ENCODE results near the gene ADAMTSL3.

ADAMTSL3 gene

GRCh38 chr15:83977992-83978391 is 324.1 kb downstream of the ADAMTSL3 start:
- Histone ChIP-seq H3K4me3 (ENCODE audit: low read length in 2 of 2) (no peak overlapping the region), H3K4me1 (ENCODE audit: control insufficient read depth in 2 of 2, insufficient read depth in 2 of 2, low read length in 2 of 2) (no peaks in the 10 kb centered on the region), H3K27ac (ENCODE audit: low read depth in 2 of 2, low read length in 2 of 2) (no peak overlapping the region), H3K9me3 (ENCODE audit: control insufficient read depth in 2 of 2, low read length in 2 of 2) (no peaks in the 10 kb centered on the region), H3K36me3 (ENCODE audit: control insufficient read depth in 2 of 2, insufficient read depth in 2 of 2, low read length in 2 of 2) (no peaks in the 10 kb centered on the region), H3K9ac (ENCODE audit: low read depth in 1 of 2, low read length in 2 of 2) (no peak overlapping the region), H3K27me3 (ENCODE audit: control insufficient read depth in 2 of 2, insufficient read depth in 2 of 2, low read length in 2 of 2) (no peaks in the 10 kb centered on the region)

- H3K4me3 ChIP-seq (ENCODE audit: low read length in 2 of 2): no peak overlapping the region
- no peak overlapping the region for H3K27ac ChIP-seq (ENCODE audit: low read depth in 2 of 2, low read length in 2 of 2)
- H3K27me3 ChIP-seq (ENCODE audit: control insufficient read depth in 2 of 2, insufficient read depth in 2 of 2, low read length in 2 of 2): no peaks in the 10 kb centered on the region
- no peak overlapping the region for H3K9ac ChIP-seq (ENCODE audit: low read depth in 1 of 2, low read length in 2 of 2)
- H3K36me3 ChIP-seq (ENCODE audit: control insufficient read depth in 2 of 2, insufficient read depth in 2 of 2, low read length in 2 of 2): no peaks in the 10 kb centered on the region
- no peaks in the 10 kb centered on the region for H3K4me1 ChIP-seq (ENCODE audit: control insufficient read depth in 2 of 2, insufficient read depth in 2 of 2, low read length in 2 of 2)
- no peaks in the 10 kb centered on the region for H3K9me3 ChIP-seq (ENCODE audit: control insufficient read depth in 2 of 2, low read length in 2 of 2)
Measured at GRCh38 chr15:83978588-83978987, 324.7 kb downstream of the ADAMTSL3 start.

- H3K36me3 ChIP-seq (ENCODE audit: control insufficient read depth in 2 of 2, insufficient read depth in 2 of 2, low read length in 2 of 2): no peaks in the 10 kb centered on the region
- no peaks in the 10 kb centered on the region for H3K4me1 ChIP-seq (ENCODE audit: control insufficient read depth in 2 of 2, insufficient read depth in 2 of 2, low read length in 2 of 2)
- no peaks in the 10 kb centered on the region for H3K9me3 ChIP-seq (ENCODE audit: control insufficient read depth in 2 of 2, low read length in 2 of 2)
- no peak overlapping the region for H3K4me3 ChIP-seq (ENCODE audit: low read length in 2 of 2)
- H3K27me3 ChIP-seq (ENCODE audit: control insufficient read depth in 2 of 2, insufficient read depth in 2 of 2, low read length in 2 of 2): no peaks in the 10 kb centered on the region
- no peak overlapping the region for H3K27ac ChIP-seq (ENCODE audit: low read depth in 2 of 2, low read length in 2 of 2)
- no peak overlapping the region for H3K9ac ChIP-seq (ENCODE audit: low read depth in 1 of 2, low read length in 2 of 2)
Measured at GRCh38 chr15:83980637-83981036, 326.7 kb downstream of the ADAMTSL3 start.

- Histone ChIP-seq H3K4me1 (ENCODE audit: control insufficient read depth in 2 of 2, insufficient read depth in 2 of 2, low read length in 2 of 2) (no peaks in the 10 kb centered on the region), H3K27me3 (ENCODE audit: control insufficient read depth in 2 of 2, insufficient read depth in 2 of 2, low read length in 2 of 2) (no peaks in the 10 kb centered on the region), H3K9me3 (ENCODE audit: control insufficient read depth in 2 of 2, low read length in 2 of 2) (no peaks in the 10 kb centered on the region), H3K4me3 (ENCODE audit: low read length in 2 of 2) (no peak overlapping the region), H3K36me3 (ENCODE audit: control insufficient read depth in 2 of 2, insufficient read depth in 2 of 2, low read length in 2 of 2) (no peaks in the 10 kb centered on the region), H3K27ac (ENCODE audit: low read depth in 2 of 2, low read length in 2 of 2) (no peak overlapping the region), H3K9ac (ENCODE audit: low read depth in 1 of 2, low read length in 2 of 2) (no peak overlapping the region)
Measured at GRCh38 chr15:83982748-83983147, 328.8 kb downstream of the ADAMTSL3 start.

GRCh38 chr15:83983634-83984458 is 329.9 kb downstream of the ADAMTSL3 start:
- no peaks in the 10 kb centered on the region for H3K4me1 ChIP-seq (ENCODE audit: control insufficient read depth in 2 of 2, insufficient read depth in 2 of 2, low read length in 2 of 2)
- no peak overlapping the region for H3K27ac ChIP-seq (ENCODE audit: low read depth in 2 of 2, low read length in 2 of 2)
- H3K9ac ChIP-seq (ENCODE audit: low read depth in 1 of 2, low read length in 2 of 2): no peak overlapping the region
- H3K4me3 ChIP-seq (ENCODE audit: low read length in 2 of 2): no peak overlapping the region
- no peaks in the 10 kb centered on the region for H3K9me3 ChIP-seq (ENCODE audit: control insufficient read depth in 2 of 2, low read length in 2 of 2)
- no peaks in the 10 kb centered on the region for H3K36me3 ChIP-seq (ENCODE audit: control insufficient read depth in 2 of 2, insufficient read depth in 2 of 2, low read length in 2 of 2)
- H3K27me3 ChIP-seq (ENCODE audit: control insufficient read depth in 2 of 2, insufficient read depth in 2 of 2, low read length in 2 of 2): no peaks in the 10 kb centered on the region

GRCh38 chr15:83984601-83985000 is 330.7 kb downstream of the ADAMTSL3 start:
- H3K4me3 ChIP-seq (ENCODE audit: low read length in 2 of 2): no peak overlapping the region
- H3K4me1 ChIP-seq (ENCODE audit: control insufficient read depth in 2 of 2, insufficient read depth in 2 of 2, low read length in 2 of 2): no peaks in the 10 kb centered on the region
- no peaks in the 10 kb centered on the region for H3K36me3 ChIP-seq (ENCODE audit: control insufficient read depth in 2 of 2, insufficient read depth in 2 of 2, low read length in 2 of 2)
- H3K27me3 ChIP-seq (ENCODE audit: control insufficient read depth in 2 of 2, insufficient read depth in 2 of 2, low read length in 2 of 2): no peaks in the 10 kb centered on the region
- H3K9ac ChIP-seq (ENCODE audit: low read depth in 1 of 2, low read length in 2 of 2): no peak overlapping the region
- H3K9me3 ChIP-seq (ENCODE audit: control insufficient read depth in 2 of 2, low read length in 2 of 2): no peaks in the 10 kb centered on the region
- no peak overlapping the region for H3K27ac ChIP-seq (ENCODE audit: low read depth in 2 of 2, low read length in 2 of 2)

- no peaks in the 10 kb centered on the region for H3K27me3 ChIP-seq (ENCODE audit: control insufficient read depth in 2 of 2, insufficient read depth in 2 of 2, low read length in 2 of 2)
Measured at GRCh38 chr15:83991163-83991562, 337.2 kb downstream of the ADAMTSL3 start.

GRCh38 chr15:83992324-83993031 is 338.6 kb downstream of the ADAMTSL3 start:
- Histone ChIP-seq H3K4me3 (ENCODE audit: low read length in 2 of 2) (no peak overlapping the region), H3K4me1 (ENCODE audit: control insufficient read depth in 2 of 2, insufficient read depth in 2 of 2, low read length in 2 of 2) (no peaks in the 10 kb centered on the region), H3K27me3 (ENCODE audit: control insufficient read depth in 2 of 2, insufficient read depth in 2 of 2, low read length in 2 of 2) (no peaks in the 10 kb centered on the region), H3K9me3 (ENCODE audit: control insufficient read depth in 2 of 2, low read length in 2 of 2) (no peaks in the 10 kb centered on the region), H3K27ac (ENCODE audit: low read depth in 2 of 2, low read length in 2 of 2) (peak overlapping the region in 1 of 2 donors; percentile 5), H3K36me3 (ENCODE audit: control insufficient read depth in 2 of 2, insufficient read depth in 2 of 2, low read length in 2 of 2) (no peaks in the 10 kb centered on the region), H3K9ac (ENCODE audit: low read depth in 1 of 2, low read length in 2 of 2) (no peak overlapping the region)

More at GRCh38 chr15:83991163-83991562, 337.2 kb downstream of the ADAMTSL3 start:
- Histone ChIP-seq H3K4me1 (ENCODE audit: control insufficient read depth in 2 of 2, insufficient read depth in 2 of 2, low read length in 2 of 2) (no peaks in the 10 kb centered on the region), H3K9ac (ENCODE audit: low read depth in 1 of 2, low read length in 2 of 2) (no peak overlapping the region), H3K27ac (ENCODE audit: low read depth in 2 of 2, low read length in 2 of 2) (no peak overlapping the region), H3K4me3 (ENCODE audit: low read length in 2 of 2) (no peak overlapping the region), H3K9me3 (ENCODE audit: control insufficient read depth in 2 of 2, low read length in 2 of 2) (no peaks in the 10 kb centered on the region), H3K36me3 (ENCODE audit: control insufficient read depth in 2 of 2, insufficient read depth in 2 of 2, low read length in 2 of 2) (no peaks in the 10 kb centered on the region)

- Histone ChIP-seq H3K36me3 (ENCODE audit: control insufficient read depth in 2 of 2, insufficient read depth in 2 of 2, low read length in 2 of 2) (no peaks in the 10 kb centered on the region), H3K4me3 (ENCODE audit: low read length in 2 of 2) (no peak overlapping the region), H3K9ac (ENCODE audit: low read depth in 1 of 2, low read length in 2 of 2) (no peak overlapping the region), H3K27ac (ENCODE audit: low read depth in 2 of 2, low read length in 2 of 2) (no peak overlapping the region), H3K27me3 (ENCODE audit: control insufficient read depth in 2 of 2, insufficient read depth in 2 of 2, low read length in 2 of 2) (no peaks in the 10 kb centered on the region), H3K9me3 (ENCODE audit: control insufficient read depth in 2 of 2, low read length in 2 of 2) (no peaks in the 10 kb centered on the region), H3K4me1 (ENCODE audit: control insufficient read depth in 2 of 2, insufficient read depth in 2 of 2, low read length in 2 of 2) (no peaks in the 10 kb centered on the region)
Measured at GRCh38 chr15:83993591-83993990, 339.7 kb downstream of the ADAMTSL3 start.

GRCh38 chr15:83998486-83998885 is 344.6 kb downstream of the ADAMTSL3 start:
- no peak overlapping the region for H3K9ac ChIP-seq (ENCODE audit: low read depth in 1 of 2, low read length in 2 of 2)
- no peaks in the 10 kb centered on the region for H3K4me1 ChIP-seq (ENCODE audit: control insufficient read depth in 2 of 2, insufficient read depth in 2 of 2, low read length in 2 of 2)
- no peaks in the 10 kb centered on the region for H3K27me3 ChIP-seq (ENCODE audit: control insufficient read depth in 2 of 2, insufficient read depth in 2 of 2, low read length in 2 of 2)
- no peaks in the 10 kb centered on the region for H3K9me3 ChIP-seq (ENCODE audit: control insufficient read depth in 2 of 2, low read length in 2 of 2)
- H3K4me3 ChIP-seq (ENCODE audit: low read length in 2 of 2): no peak overlapping the region
- no peak overlapping the region for H3K27ac ChIP-seq (ENCODE audit: low read depth in 2 of 2, low read length in 2 of 2)
- no peaks in the 10 kb centered on the region for H3K36me3 ChIP-seq (ENCODE audit: control insufficient read depth in 2 of 2, insufficient read depth in 2 of 2, low read length in 2 of 2)

Data from mucosa of rectum (tissue), 2 donors.